H1 (cell line): Measurements from ENCODE around the gene CBL. TPM values are rescaled to one million over a fixed set of nuclear protein-coding genes. Genes with fewer than 3 reads are reported as not detected.

Experiments
- CTCF ChIA-PET: fragments of 300-600 bp; sonication (Branson Sonifier 250); formaldehyde crosslinking; loops from one replicate; lab custom pipeline; 2021; ENCODE audit not compliant: partially characterized antibody; lab: Charles Lee
- POLR2A ChIA-PET: fragments of 300-600 bp; sonication (Branson Sonifier 250); formaldehyde crosslinking; loops from one replicate; lab custom pipeline; 2021; ENCODE audit warnings: inconsistent platforms; ENCODE audit not compliant: partially characterized antibody; lab: Charles Lee
- DNase-seq, 2 experiments: peaks; one replicate each; pipeline versions ENCODE4 v3.0.0 to v3.0.0-alpha.2; 2010 to 2022; ENCODE audit warnings: low spot score in 2 of 2, low read depth in 1 of 2, mixed read lengths in 1 of 2
- FAIRE-seq: peaks from 2 replicates; lab custom pipeline; 2011; peaks lifted over from hg19 to GRCh38; lab: Jason Lieb, UNC
- H2AFZ ChIP-seq: 2 replicates; pipeline ENCODE4 v1.8.1; 2012; ENCODE audit warnings: low read length, inconsistent platforms
- H2AK5ac ChIP-seq: 2 replicates; pipeline ENCODE4 v1.6.1; 2013; ENCODE audit warnings: low read depth, low read length
- H2BK120ac ChIP-seq: replicated peaks from 2 replicates; pipeline ENCODE3; 2013; ENCODE audit warnings: low read depth, low read length, inconsistent platforms
- H2BK12ac ChIP-seq: 2 replicates; pipeline ENCODE4 v1.6.1; 2013; ENCODE audit warnings: low read depth, low read length
- H2BK15ac ChIP-seq: 2 replicates; pipeline ENCODE4 v1.6.1; 2013; ENCODE audit warnings: low read length
- H2BK20ac ChIP-seq: 2 replicates; pipeline ENCODE4 v1.6.1; 2013; ENCODE audit warnings: low read length
- H2BK5ac ChIP-seq: 2 replicates; pipeline ENCODE4 v1.6.1; 2013; ENCODE audit warnings: low read depth, low read length
- H3K14ac ChIP-seq: 2 replicates; pipeline ENCODE4 v1.6.1; 2013; ENCODE audit warnings: inconsistent platforms; ENCODE audit not compliant: insufficient read length
- H3K18ac ChIP-seq: 2 replicates; pipeline ENCODE4 v1.6.1; 2013; ENCODE audit warnings: low read length; ENCODE audit errors: extremely low read depth
- H3K23ac ChIP-seq: 2 replicates; pipeline ENCODE4 v1.6.1; 2013; ENCODE audit warnings: inconsistent platforms; ENCODE audit not compliant: insufficient read length
- H3K23me2 ChIP-seq: 2 replicates; pipeline ENCODE4 v1.6.1; 2013; ENCODE audit warnings: low read depth, low read length
- H3K27ac ChIP-seq: 2 replicates; pipeline ENCODE4 v1.6.1; 2011; ENCODE audit warnings: low read depth, low read length, inconsistent platforms
- H3K27me3 ChIP-seq, 4 experiments: replicated peaks in 1 of 4; 1 replicate in 1 of 4; 2 replicates in 3 of 4; pipeline versions ENCODE4 v1.6.1 to v1.8.1; 2011 to 2013; ENCODE audit warnings: low read length in 3 of 4, mild to moderate bottlenecking in 3 of 4, inconsistent platforms in 2 of 4, mixed read lengths in 2 of 4, moderate library complexity in 1 of 4; ENCODE audit not compliant: control insufficient read depth in 3 of 4, insufficient read depth in 3 of 4; ENCODE audit errors: extremely low read depth in 1 of 4
- H3K36me3 ChIP-seq, 4 experiments: 2 replicates each; pipeline versions ENCODE4 v1.6.1 to v1.8.1; 2011 to 2013; ENCODE audit warnings: mild to moderate bottlenecking in 4 of 4, low read length in 3 of 4, moderate library complexity in 2 of 4, control low read depth in 1 of 4, inconsistent platforms in 1 of 4; ENCODE audit not compliant: insufficient read depth in 4 of 4, control insufficient read depth in 2 of 4
- H3K4ac ChIP-seq: replicated peaks from 2 replicates; pipeline ENCODE3; 2013; ENCODE audit warnings: low read length, low read depth, mixed read lengths, inconsistent platforms; ENCODE audit not compliant: insufficient read length
- H3K4me1 ChIP-seq, 4 experiments: replicated peaks in 1 of 4; 1 replicate in 1 of 4; 2 replicates in 3 of 4; pipeline versions ENCODE4 v1.6.1 to v1.8.1; 2011 to 2013; ENCODE audit warnings: low read length in 3 of 4, inconsistent platforms in 2 of 4, mixed read lengths in 1 of 4; ENCODE audit not compliant: insufficient read depth in 4 of 4, control insufficient read depth in 3 of 4
- H3K4me2 ChIP-seq, 2 experiments: 2 replicates each; pipeline versions ENCODE4 v1.6.1 to v1.8.1; 2011 to 2013; ENCODE audit warnings: low read depth in 2 of 2, low read length in 2 of 2, control low read depth in 1 of 2, inconsistent platforms in 1 of 2, mild to moderate bottlenecking in 1 of 2; ENCODE audit not compliant: insufficient read depth in 1 of 2
- H3K4me3 ChIP-seq, 4 experiments: fragments of 200-600, 300-600 bp in 1 of 4; sonication (generic), shearing (Covaris generic), sonication (Bioruptor Twin) in 1 of 4; 2 replicates each; pipeline versions ENCODE4 v1.5.1 to v1.8.1; 2011 to 2016; ENCODE audit warnings: low read length in 4 of 4, low read depth in 3 of 4, control low read depth in 2 of 4, inconsistent platforms in 2 of 4, mild to moderate bottlenecking in 2 of 4, mixed read lengths in 1 of 4, moderate library complexity in 1 of 4; ENCODE audit not compliant: insufficient read depth in 2 of 4; ENCODE audit errors: extremely low read depth in 1 of 4
- H3K56ac ChIP-seq: replicated peaks from 2 replicates; pipeline ENCODE3; 2013; ENCODE audit warnings: low read depth, mild to moderate bottlenecking, mixed read lengths, low read length, inconsistent platforms; ENCODE audit not compliant: insufficient read length
- H3K79me1 ChIP-seq: 2 replicates; pipeline ENCODE4 v1.6.1; 2013; ENCODE audit warnings: low read depth, low read length, control low read depth
- H3K79me2 ChIP-seq, 2 experiments: 2 replicates each; pipeline versions ENCODE4 v1.6.1 to v1.8.1; 2012 to 2013; ENCODE audit warnings: low read length in 2 of 2, mild to moderate bottlenecking in 2 of 2, inconsistent platforms in 1 of 2; ENCODE audit not compliant: insufficient read depth in 2 of 2, control insufficient read depth in 1 of 2
- H3K9ac ChIP-seq, 4 experiments: replicated peaks in 1 of 4; 1 replicate in 1 of 4; 2 replicates in 3 of 4; pipeline versions ENCODE4 v1.6.1 to v1.8.1; 2011 to 2013; ENCODE audit warnings: low read depth in 3 of 4, low read length in 3 of 4, control low read depth in 2 of 4, mild to moderate bottlenecking in 2 of 4, moderate library complexity in 2 of 4, inconsistent platforms in 1 of 4; ENCODE audit errors: extremely low read depth in 1 of 4
- H3K9me3 ChIP-seq, 2 experiments: 2 replicates each; pipeline versions ENCODE4 v1.6.1 to v1.8.1; 2012 to 2013; ENCODE audit warnings: mild to moderate bottlenecking in 2 of 2, moderate library complexity in 2 of 2, control low read depth in 1 of 2, inconsistent platforms in 1 of 2, low read depth in 1 of 2, low read length in 1 of 2, mixed read lengths in 1 of 2; ENCODE audit not compliant: insufficient read depth in 2 of 2
- H4K20me1 ChIP-seq, 2 experiments: replicated peaks in 1 of 2; 2 replicates each; pipeline versions ENCODE3 to v1.8.1; 2011 to 2013; ENCODE audit warnings: inconsistent platforms in 2 of 2, low read length in 2 of 2, mild to moderate bottlenecking in 1 of 2; ENCODE audit not compliant: insufficient read depth in 2 of 2, control insufficient read depth in 1 of 2
- H4K5ac ChIP-seq: 2 replicates; pipeline ENCODE4 v1.6.1; 2013; ENCODE audit warnings: low read length, low read depth, mixed read lengths, inconsistent platforms; ENCODE audit not compliant: insufficient read length
- H4K8ac ChIP-seq: 2 replicates; pipeline ENCODE4 v1.8.0; 2013; ENCODE audit warnings: mild to moderate bottlenecking, moderate library complexity, low read length, inconsistent platforms; ENCODE audit not compliant: insufficient read depth; ENCODE audit errors: extremely low read depth
- H4K91ac ChIP-seq: replicated peaks from 2 replicates; pipeline ENCODE3; 2013; ENCODE audit warnings: low read length, mixed read lengths, inconsistent platforms; ENCODE audit not compliant: insufficient read length
- ATF3 ChIP-seq: IDR thresholded peaks from 2 replicates; pipeline ENCODE4 v1.6.1; 2011; ENCODE audit warnings: low read depth, mild to moderate bottlenecking, low read length; ENCODE audit not compliant: insufficient read depth
- BRCA1 ChIP-seq: IDR thresholded peaks from 2 replicates; pipeline ENCODE4 v1.6.1; 2012; ENCODE audit warnings: low read depth, low read length, improper control_type of control experiment
- CBX5 ChIP-seq: fragments of 300-800, 300-1000 bp; sonication (generic); IDR thresholded peaks from 2 replicates; pipeline ENCODE4 v1.7.1; 2016; ENCODE audit warnings: antibody characterized with exemption, low read length, low read depth
- CHD2 ChIP-seq: IDR thresholded peaks from 2 replicates; pipeline ENCODE4 v1.6.1; 2012; ENCODE audit warnings: low read length, improper control_type of control experiment
- CTBP2 ChIP-seq: IDR thresholded peaks from 2 replicates; pipeline ENCODE4 v1.7.0; 2011; ENCODE audit warnings: borderline replicate concordance, mild to moderate bottlenecking, moderate library complexity, mixed read lengths, low read length; ENCODE audit not compliant: insufficient read depth, insufficient read length
- EP300 ChIP-seq, 2 experiments: IDR thresholded peaks; 1 replicate in 1 of 2; 2 replicates in 1 of 2; pipeline ENCODE4 v1.6.1; 2011 to 2012; ENCODE audit warnings: low read depth in 2 of 2, low read length in 2 of 2, mild to moderate bottlenecking in 2 of 2, borderline replicate concordance in 1 of 2, inconsistent platforms in 1 of 2, moderate library complexity in 1 of 2
- HDAC6 ChIP-seq: IDR thresholded peaks from one replicate; pipeline ENCODE4 v1.7.1; 2012; ENCODE audit warnings: low read depth, mild to moderate bottlenecking, inconsistent platforms, low read length, moderate library complexity
- JUN ChIP-seq: IDR thresholded peaks from 2 replicates; pipeline ENCODE4 v1.6.1; 2011; ENCODE audit warnings: low read depth, mild to moderate bottlenecking, improper control_type of control experiment, low read length
- MAX ChIP-seq: IDR thresholded peaks from 2 replicates; pipeline ENCODE4 v1.6.1; 2012; ENCODE audit warnings: inconsistent platforms
- RBBP5 ChIP-seq: IDR thresholded peaks from 2 replicates; pipeline ENCODE4 v1.7.1; 2012; ENCODE audit warnings: low read depth, mild to moderate bottlenecking, inconsistent platforms, low read length, moderate library complexity, borderline replicate concordance
- USF2 ChIP-seq: IDR thresholded peaks from 2 replicates; pipeline ENCODE4 v1.6.1; 2011; ENCODE audit warnings: low read length, improper control_type of control experiment
- WGBS, 2 experiments: shearing (Covaris generic) in 1 of 2; methylation state at CpG; one replicate each; pipeline versions ENCODE4 v1.1.6 to v1.1.7; 2013 to 2015; ENCODE audit warnings: low lambda C conversion rate in 2 of 2, mixed read lengths in 2 of 2, inconsistent platforms in 1 of 2, low coverage in 1 of 2, missing lambda C conversion rate in 1 of 2; ENCODE audit not compliant: insufficient replicate concordance in 2 of 2, insufficient coverage in 1 of 2, insufficient read length in 1 of 2; ENCODE audit errors: extremely low coverage in 1 of 2, missing lambda C conversion rate in 1 of 2; 5-methylcytosine and 5-hydroxymethylcytosine counted together
- polyA plus RNA-seq, 7 experiments: library from polyadenylated mRNA; depleted of rRNA in 3 of 7; stranded (reverse) in 5 of 7; unstranded in 2 of 7; fragments of >200 nt in 5 of 7; fragments of 200-250 nt in 2 of 7; gene quantifications; 1 replicate in 5 of 7; 2 replicates in 1 of 7; 4 replicates in 1 of 7; pipeline versions ENCODE4 v1.2.1 to v1.2.3, GENCODE V29; 2011 to 2013; ENCODE audit warnings: missing spikeins in 2 of 7, mixed read lengths in 2 of 7
- total RNA-seq: library from RNA; stranded (reverse); fragmentation: NEBNext Ultra II Directional; extraction: Animal tissue kit (Norgen Biotek cat#: 25700); gene quantifications from 2 replicates; pipeline ENCODE4 v1.2.1, GENCODE V29; 2021

The CBL gene
- total and polyA plus RNA-seq, 2 of the 8 experiments (the other 6 are each of a cell fraction or from before 2014, with no cell fraction given), result 23.1 to 57.8 TPM

- peaks cover 3% of the 10 kb centered on the region; the same call in 1 of the 2 replicates for H3K79me1 ChIP-seq
- H4K5ac ChIP-seq, result no peak overlapping the region
- no peak for TF ChIP-seq MAX
- TF ChIP-seq RBBP5, result no peak
- TF ChIP-seq JUN, result no peak
- TF ChIP-seq CHD2, result no peak
- no peak for TF ChIP-seq BRCA1
- TF ChIP-seq CTBP2, result no peak
- no peak for TF ChIP-seq HDAC6
- no peak for TF ChIP-seq USF2
- TF ChIP-seq CBX5, result no peak
- no peak for TF ChIP-seq ATF3
- TF ChIP-seq EP300 (IDR thresholded peaks at IDR 0.05; ENCODE audit: borderline replicate concordance in 1 of 2, low read depth in 2 of 2, low read length in 2 of 2), result no peak
- FAIRE-seq (no peak), DNase-seq (no peak)
- no peak overlapping the region for H2BK5ac ChIP-seq
- H3K14ac ChIP-seq, result no peak overlapping the region
- no peak overlapping the region for H2AFZ ChIP-seq
- no peak overlapping the region for H3K18ac ChIP-seq
- no peak overlapping the region for H4K8ac ChIP-seq
- no peaks in the 10 kb centered on the region for H3K79me2 ChIP-seq
- no peak overlapping the region for H2BK20ac ChIP-seq
- no peak overlapping the region for H2AK5ac ChIP-seq
- no peak overlapping the region for H3K27ac ChIP-seq
- WGBS, 2 experiments, result 98% methylated on average over 9 of the region's 9 CpGs; no CpG with 5 or more reads in 1 of the 2 experiments
- no peak overlapping the region for H3K56ac ChIP-seq
- no peaks in the 10 kb centered on the region for H3K4me1 ChIP-seq
- no peaks in the 10 kb centered on the region for H3K9me3 ChIP-seq
- peaks cover 0 to 3% of the 10 kb centered on the region in 2 experiments for H4K20me1 ChIP-seq
- POLR2A ChIA-PET, result interaction anchor here (1.5 kb wide), 1 partner anchor 30 kb away, joined by 4 read pairs; no protein-coding TSS in a partner anchor
- no peak overlapping the region for H3K4me2 ChIP-seq
- no peaks in the 10 kb centered on the region for H3K27me3 ChIP-seq
- H3K9ac ChIP-seq, result no peak overlapping the region
- peaks cover 2% of the 10 kb centered on the region; the same call in 1 of the 2 replicates for H3K23me2 ChIP-seq
- no peak overlapping the region for H3K4ac ChIP-seq
- no peak overlapping the region for H3K23ac ChIP-seq
- H2BK12ac ChIP-seq, result no peak overlapping the region
- H3K4me3 ChIP-seq, result no peak overlapping the region
- no peak overlapping the region for H2BK15ac ChIP-seq
- CTCF ChIA-PET, result interaction anchor here (1.3 to 2.8 kb wide), 8 partner anchors 14 to 137 kb away, joined by 3 to 12 read pairs (median 4); partner anchors contain the start of gene ABCG4
- no peak overlapping the region for H4K91ac ChIP-seq
- peaks cover 9 to 49% (median 26%) of the 10 kb centered on the region in 4 experiments for H3K36me3 ChIP-seq
- no peak overlapping the region for H2BK120ac ChIP-seq
Measured at GRCh38 chr11:119285431-119285830, 79.3 kb downstream of the CBL start.
